IMR-90 (cell line): ENCODE measurements around the gene NPLOC4. TPM values are rescaled to one million over a fixed set of nuclear protein-coding genes. Genes with fewer than 3 reads are reported as not detected.

ENCODE experiments used
- ATAC-seq: fragments of 200-7000 bp; cut with Tn5 transposase; 2 replicates; pipeline ENCODE4 v1.9.1; 2020; ENCODE audit warnings: low read depth, mild to moderate bottlenecking, moderate library complexity
- BruUV-seq: library from RNA; stranded (reverse); fragments of 400-500 nt; replicated peaks from 2 replicates; lab custom pipeline; 2021; lab: Mats Ljungman, UMichigan
- CTCF ChIA-PET: fragments of 300-600 bp; formaldehyde crosslinking; extraction: SDS; loops from one replicate; lab custom pipeline; 2021; ENCODE audit warnings: antibody characterized with exemption; lab: Yijun Ruan, JAX
- POLR2A ChIA-PET: fragments of 300-600 bp; sonication (Branson Sonifier 250); formaldehyde crosslinking; loops from one replicate; lab custom pipeline; 2022; ENCODE audit warnings: antibody characterized with exemption; ENCODE audit not compliant: unreplicated experiment; lab: Charles Lee
- DNase-seq: peaks from one replicate; pipeline ENCODE4 v3.0.0; 2013
- H2AFZ ChIP-seq: replicated peaks from 2 replicates; pipeline ENCODE3; 2013; ENCODE audit warnings: low read length, mild to moderate bottlenecking; ENCODE audit not compliant: poor library complexity
- H2AK5ac ChIP-seq: 2 replicates; pipeline ENCODE4 v1.6.1; 2013; ENCODE audit warnings: low read depth, low read length, inconsistent platforms
- H2AK9ac ChIP-seq: replicated peaks from 2 replicates; pipeline ENCODE3; 2013; ENCODE audit warnings: mild to moderate bottlenecking, low read depth, low read length, moderate library complexity; ENCODE audit not compliant: poor library complexity
- H2BK120ac ChIP-seq: 2 replicates; pipeline ENCODE4 v1.6.1; 2013; ENCODE audit warnings: low read depth, low read length, inconsistent platforms
- H2BK15ac ChIP-seq: 3 replicates; pipeline ENCODE4 v1.6.1; 2013; ENCODE audit warnings: low read depth, low read length, inconsistent platforms
- H2BK20ac ChIP-seq: 2 replicates; pipeline ENCODE4 v1.6.1; 2013; ENCODE audit warnings: low read depth, mild to moderate bottlenecking, inconsistent platforms, low read length, moderate library complexity
- H2BK5ac ChIP-seq: 2 replicates; pipeline ENCODE4 v1.6.1; 2013; ENCODE audit warnings: mild to moderate bottlenecking, low read depth, low read length, inconsistent platforms; ENCODE audit not compliant: poor library complexity, severe bottlenecking
- H3K14ac ChIP-seq: replicated peaks from 2 replicates; pipeline ENCODE4 v1.6.1; 2013; ENCODE audit warnings: low read depth, low read length, inconsistent platforms
- H3K18ac ChIP-seq: 2 replicates; pipeline ENCODE4 v1.6.1; 2013; ENCODE audit warnings: low read depth, low read length, control low read depth
- H3K23ac ChIP-seq: 2 replicates; pipeline ENCODE4 v1.6.1; 2013; ENCODE audit warnings: low read depth, low read length, inconsistent platforms
- H3K27ac ChIP-seq: 2 replicates; pipeline ENCODE4 v1.5.1; 2013; ENCODE audit warnings: mild to moderate bottlenecking, control low read depth, low read length; ENCODE audit not compliant: insufficient read depth
- H3K27me3 ChIP-seq: 2 replicates; pipeline ENCODE4 v1.6.1; 2013; ENCODE audit warnings: low read length; ENCODE audit not compliant: control insufficient read depth, insufficient read depth
- H3K36me3 ChIP-seq: 2 replicates; pipeline ENCODE4 v1.6.1; 2013; ENCODE audit warnings: low read length, mixed read lengths; ENCODE audit not compliant: control insufficient read depth, insufficient read depth
- H3K4ac ChIP-seq: 2 replicates; pipeline ENCODE4 v1.6.1; 2013; ENCODE audit warnings: low read depth, low read length, inconsistent platforms
- H3K4me1 ChIP-seq: 2 replicates; pipeline ENCODE4 v1.6.1; 2013; ENCODE audit warnings: low read length, mixed read lengths; ENCODE audit not compliant: control insufficient read depth, insufficient read depth
- H3K4me2 ChIP-seq: 2 replicates; pipeline ENCODE4 v1.6.1; 2013; ENCODE audit warnings: low read depth, mild to moderate bottlenecking, control low read depth, low read length, moderate library complexity
- H3K4me3 ChIP-seq: 2 replicates; pipeline ENCODE4 v1.5.1; 2013; ENCODE audit warnings: low read depth, mild to moderate bottlenecking, control low read depth, low read length, moderate library complexity; ENCODE audit not compliant: insufficient read depth
- H3K56ac ChIP-seq: 2 replicates; pipeline ENCODE4 v1.6.1; 2013; ENCODE audit warnings: low read length, inconsistent platforms; ENCODE audit not compliant: insufficient read depth; ENCODE audit errors: extremely low read depth
- H3K79me1 ChIP-seq, 2 experiments: 2 replicates each; pipeline ENCODE4 v1.6.1; 2013; ENCODE audit warnings: low read length in 2 of 2, inconsistent platforms in 1 of 2, low read depth in 1 of 2
- H3K9ac ChIP-seq: 2 replicates; pipeline ENCODE4 v1.6.1; 2013; ENCODE audit warnings: low read depth, low read length, control low read depth
- H3K9me1 ChIP-seq: 2 replicates; pipeline ENCODE4 v1.6.1; 2013; ENCODE audit warnings: low read length, inconsistent platforms; ENCODE audit not compliant: insufficient read depth
- H3K9me3 ChIP-seq: 2 replicates; pipeline ENCODE4 v1.6.1; 2013; ENCODE audit warnings: low read length; ENCODE audit not compliant: control insufficient read depth, insufficient read depth
- H4K20me1 ChIP-seq: 2 replicates; pipeline ENCODE4 v1.6.1; 2013; ENCODE audit warnings: low read length, inconsistent platforms; ENCODE audit not compliant: insufficient read depth
- H4K5ac ChIP-seq: 2 replicates; pipeline ENCODE4 v1.6.1; 2013; ENCODE audit warnings: mild to moderate bottlenecking, low read depth, low read length, control low read depth
- H4K8ac ChIP-seq, 2 experiments: 2 replicates each; pipeline ENCODE4 v1.6.1; 2013; ENCODE audit warnings: low read depth in 2 of 2, low read length in 2 of 2, control low read depth in 1 of 2, inconsistent platforms in 1 of 2
- H4K91ac ChIP-seq: 2 replicates; pipeline ENCODE4 v1.6.1; 2013; ENCODE audit warnings: low read depth, low read length, inconsistent platforms; ENCODE audit not compliant: insufficient read depth
- BHLHE40 ChIP-seq: fragments of 150-350 bp; IDR thresholded peaks from 2 replicates; pipeline ENCODE4 v1.6.1; 2016; ENCODE audit warnings: mild to moderate bottlenecking, low read depth, low read length
- CEBPB ChIP-seq: IDR thresholded peaks from 2 replicates; pipeline ENCODE4 v1.6.1; 2012; ENCODE audit warnings: low read depth, low read length, improper control_type of control experiment
- CHD1 ChIP-seq: IDR thresholded peaks from 2 replicates; pipeline ENCODE4 v1.6.1; 2012; ENCODE audit warnings: low read depth, low read length, improper control_type of control experiment
- CTCF ChIP-seq: conservative IDR thresholded peaks from 2 replicates; pipeline ENCODE4 v1.5.1; 2012; ENCODE audit warnings: mild to moderate bottlenecking, low read depth, low read length, improper control_type of control experiment
- ELK1 ChIP-seq: fragments of 150-350 bp; IDR thresholded peaks from 2 replicates; pipeline ENCODE4 v1.6.1; 2016; ENCODE audit warnings: low read depth, mild to moderate bottlenecking, low read length, moderate library complexity, borderline replicate concordance
- FOS ChIP-seq: fragments of 150-350 bp; IDR thresholded peaks from 2 replicates; pipeline ENCODE4 v1.6.1; 2016; ENCODE audit warnings: low read depth, low read length
- MAFK ChIP-seq: IDR thresholded peaks from 2 replicates; pipeline ENCODE4 v1.6.1; 2012; ENCODE audit warnings: low read depth, low read length, improper control_type of control experiment
- MAZ ChIP-seq: IDR thresholded peaks from 2 replicates; pipeline ENCODE4 v1.6.1; 2012; ENCODE audit warnings: low read depth, mild to moderate bottlenecking, low read length, improper control_type of control experiment, moderate library complexity, borderline replicate concordance
- MXI1 ChIP-seq: IDR thresholded peaks from 2 replicates; pipeline ENCODE4 v1.6.1; 2012; ENCODE audit warnings: low read depth, mild to moderate bottlenecking, low read length, moderate library complexity, borderline replicate concordance
- NFE2L2 ChIP-seq: fragments of 150-350 bp; IDR thresholded peaks from 2 replicates; pipeline ENCODE4 v1.6.1; 2016; ENCODE audit warnings: low read depth, mild to moderate bottlenecking, low read length
- POLR2A ChIP-seq: IDR thresholded peaks from 2 replicates; pipeline ENCODE4 v1.6.1; 2012; ENCODE audit warnings: mild to moderate bottlenecking, low read depth, low read length
- RAD21 ChIP-seq: IDR thresholded peaks from 2 replicates; pipeline ENCODE4 v1.6.1; 2012; ENCODE audit warnings: low read length, improper control_type of control experiment
- RCOR1 ChIP-seq: IDR thresholded peaks from 2 replicates; pipeline ENCODE4 v1.6.1; 2012; ENCODE audit warnings: mild to moderate bottlenecking, low read length, improper control_type of control experiment; ENCODE audit not compliant: insufficient replicate concordance
- RFX5 ChIP-seq: IDR thresholded peaks from 2 replicates; pipeline ENCODE4 v1.8.0; 2012; ENCODE audit warnings: low read depth, mild to moderate bottlenecking, low read length, moderate library complexity
- SMC3 ChIP-seq: fragments of 150-350 bp; IDR thresholded peaks from 2 replicates; pipeline ENCODE4 v1.6.1; 2016; ENCODE audit warnings: low read depth, mild to moderate bottlenecking, antibody characterized with exemption, low read length, moderate library complexity
- USF2 ChIP-seq: fragments of 150-350 bp; IDR thresholded peaks from 2 replicates; pipeline ENCODE4 v1.6.1; 2017; ENCODE audit warnings: mild to moderate bottlenecking, antibody characterized with exemption, low read length, low read depth
- WGBS, 2 experiments: methylation state at CpG; one replicate each; pipeline versions ENCODE4 v1.1.5 to v1.1.7; 2013; ENCODE audit warnings: missing lambda C conversion rate in 2 of 2; ENCODE audit not compliant: insufficient read length in 1 of 2; ENCODE audit errors: extremely low coverage in 2 of 2; 5-methylcytosine and 5-hydroxymethylcytosine counted together
- dilution Hi-C: fragments of 300-500 bp; cut with HindIII; formaldehyde crosslinking; loops from one replicate; pipeline ENCODE4 v1.14.3; 2018; ENCODE audit warnings: low sequenced_read_pairs; ENCODE audit not compliant: unreplicated experiment
- in situ Hi-C: fragments of 300-500 bp; cut with MboI; formaldehyde crosslinking; loops from 3 replicates; pipeline ENCODE4 v1.14.3; 2019; ENCODE audit warnings: low sequenced_read_pairs, inconsistent platforms, mixed read lengths
- intact Hi-C: fragments of 100-400 bp; cut with micrococcal nuclease; formaldehyde crosslinking; loops from 2 replicates; pipeline ENCODE4 v1.10.0; 2022
- polyA plus RNA-seq, 3 experiments: library from polyadenylated mRNA; depleted of rRNA; stranded (reverse); fragments of >200 nt; gene quantifications; 2 replicates each; pipeline ENCODE4 v1.2.3, GENCODE V29; 2012; ENCODE audit warnings: low replicate concordance in 1 of 3
- total RNA-seq: library from RNA; depleted of rRNA; stranded (reverse); fragments of >200 nt; gene quantifications from 2 replicates; pipeline ENCODE4 v1.2.3, GENCODE V29; 2012

The NPLOC4 gene
- total and polyA plus RNA-seq, 2 of the 4 experiments (the other 2 are of a cell fraction): 70.4 to 78.3 TPM

- Histone ChIP-seq H3K9me3 (no peaks in the 10 kb centered on the region), H3K79me1 (peaks cover 26 to 71% of the 10 kb centered on the region in 2 experiments; a peak in 3 of 4 replicates), H3K4me2 (no peak overlapping the region), H3K4ac (no peak overlapping the region), H3K18ac (no peak overlapping the region), H3K4me1 (peaks cover 5% of the 10 kb centered on the region), H4K20me1 (peaks cover 13% of the 10 kb centered on the region), H2AK9ac (no peak overlapping the region), H2AFZ (no peak overlapping the region), H2BK20ac (no peak overlapping the region), H3K27ac (no peak overlapping the region), H3K23ac (no peak overlapping the region), H3K36me3 (peaks cover 6% of the 10 kb centered on the region), H3K56ac (no peak overlapping the region), H2BK5ac (no peak overlapping the region), H2BK120ac (no peak overlapping the region), H3K9me1 (peaks cover 6% of the 10 kb centered on the region; the same call in 1 of the 2 replicates), H3K14ac (no peak overlapping the region), H2BK15ac (no peak overlapping the region), H3K27me3 (no peaks in the 10 kb centered on the region), H4K8ac (no peak overlapping the region), H4K5ac (no peak overlapping the region), H4K91ac (no peak overlapping the region), H2AK5ac (no peak overlapping the region), H3K4me3 (no peak overlapping the region), H3K9ac (no peak overlapping the region)
- in situ Hi-C loops: no loop called here
- no peak for TF ChIP-seq NFE2L2
- no peak for TF ChIP-seq CHD1
- TF ChIP-seq FOS: no peak
- no peak for TF ChIP-seq MAFK
- no peak for TF ChIP-seq BHLHE40
- no peak for TF ChIP-seq RFX5
- no peak for TF ChIP-seq RAD21
- no peak for TF ChIP-seq ELK1
- no peak for TF ChIP-seq POLR2A
- no peak for TF ChIP-seq MXI1
- TF ChIP-seq SMC3: no peak
- TF ChIP-seq CEBPB: no peak
- no peak for TF ChIP-seq MAZ
- TF ChIP-seq USF2: no peak
- TF ChIP-seq CTCF: no peak
- TF ChIP-seq RCOR1: no peak
- BruUV-seq: no TSS peak
- 85% methylated on average over 6 of the region's 11 CpGs; no CpG with 5 or more reads in 1 of the 2 experiments for WGBS, 2 experiments
- dilution Hi-C loops: no loop called here
- DNase-seq: no peak
- intact Hi-C loops: no loop called here
- ATAC-seq: no peak
- POLR2A ChIA-PET: no interaction called here
- CTCF ChIA-PET: no interaction called here
Observed at GRCh38 chr17:81680150-81680549, 43.2 kb upstream of the NPLOC4 start.
